Hepatocyte (in vitro differentiated cells): ENCODE data around the gene SH3PXD2A.

Source experiments
- EZH2 ChIP-seq: fragments of 200-600 bp; sonication (generic); IDR thresholded peaks from 2 replicates; pipeline ENCODE4 v1.6.1; 2016; ENCODE audit warnings: antibody characterized with exemption, mild to moderate bottlenecking, borderline replicate concordance
- EZH2phosphoT487 ChIP-seq: fragments of 200-600 bp; sonication (generic); IDR thresholded peaks from one replicate; pipeline ENCODE4 v1.6.1; 2018; ENCODE audit warnings: antibody characterized with exemption, mild to moderate bottlenecking, low read depth, moderate library complexity; ENCODE audit not compliant: unreplicated experiment, severe bottlenecking
- TF ChIP-seq, protein P1 (sequence below): fragments of 200-600 bp; sonication (generic); IDR thresholded peaks from 2 replicates; pipeline ENCODE4 v1.5.1; 2016; ENCODE audit warnings: antibody characterized with exemption, mild to moderate bottlenecking; ENCODE audit not compliant: poor library complexity

DNA sequence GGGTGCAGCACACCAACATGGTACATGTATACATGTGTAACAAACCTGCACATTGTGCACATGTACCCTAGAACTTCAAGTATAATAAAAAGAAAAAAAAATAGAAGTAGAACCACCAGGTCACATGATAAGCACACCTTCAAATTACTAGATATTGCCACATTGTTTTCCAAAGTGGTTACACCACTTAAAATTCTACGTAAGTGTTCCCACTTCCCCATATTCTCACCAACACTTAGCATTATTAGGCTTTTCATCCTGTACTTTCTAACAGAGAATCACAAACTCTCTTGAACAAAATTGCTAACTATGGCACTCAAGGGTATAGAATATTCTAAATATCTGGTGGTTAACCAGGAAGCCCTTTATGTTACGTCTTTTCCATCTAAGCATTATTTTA lies 22.6 kb downstream of the SH3PXD2A start:
- TF ChIP-seq, protein P1, sequence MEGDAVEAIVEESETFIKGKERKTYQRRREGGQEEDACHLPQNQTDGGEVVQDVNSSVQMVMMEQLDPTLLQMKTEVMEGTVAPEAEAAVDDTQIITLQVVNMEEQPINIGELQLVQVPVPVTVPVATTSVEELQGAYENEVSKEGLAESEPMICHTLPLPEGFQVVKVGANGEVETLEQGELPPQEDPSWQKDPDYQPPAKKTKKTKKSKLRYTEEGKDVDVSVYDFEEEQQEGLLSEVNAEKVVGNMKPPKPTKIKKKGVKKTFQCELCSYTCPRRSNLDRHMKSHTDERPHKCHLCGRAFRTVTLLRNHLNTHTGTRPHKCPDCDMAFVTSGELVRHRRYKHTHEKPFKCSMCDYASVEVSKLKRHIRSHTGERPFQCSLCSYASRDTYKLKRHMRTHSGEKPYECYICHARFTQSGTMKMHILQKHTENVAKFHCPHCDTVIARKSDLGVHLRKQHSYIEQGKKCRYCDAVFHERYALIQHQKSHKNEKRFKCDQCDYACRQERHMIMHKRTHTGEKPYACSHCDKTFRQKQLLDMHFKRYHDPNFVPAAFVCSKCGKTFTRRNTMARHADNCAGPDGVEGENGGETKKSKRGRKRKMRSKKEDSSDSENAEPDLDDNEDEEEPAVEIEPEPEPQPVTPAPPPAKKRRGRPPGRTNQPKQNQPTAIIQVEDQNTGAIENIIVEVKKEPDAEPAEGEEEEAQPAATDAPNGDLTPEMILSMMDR: no peak
- TF ChIP-seq EZH2: no peak
- TF ChIP-seq EZH2phosphoT487: no peak
